B cell (primary cell): ENCODE data around the gene PCDHGA2. TPM values are rescaled to one million over a fixed set of nuclear protein-coding genes. Genes with fewer than 3 reads are reported as not detected.

Source experiments
- ATAC-seq: fragments of 200-7000 bp; cut with Tn5 transposase; one replicate; pipeline ENCODE4 v1.10.0; 2021; ENCODE audit warnings: low read depth, mild to moderate bottlenecking, moderate number of reproducible peaks, moderate library complexity
- CTCF ChIA-PET: fragments of 350-600 bp; sonication (Branson Sonifier 250); formaldehyde crosslinking; loops from one replicate; lab custom pipeline; 2021; ENCODE audit warnings: antibody characterized with exemption, inconsistent platforms; lab: Charles Lee
- POLR2A ChIA-PET: fragments of 350-600 bp; sonication (Branson Sonifier 250); formaldehyde crosslinking; loops from one replicate; lab custom pipeline; 2021; ENCODE audit warnings: antibody characterized with exemption; lab: Charles Lee
- DNase-seq: peaks from one replicate; pipeline ENCODE4 v3.0.0; 2013
- H2AFZ ChIP-seq: 2 replicates; pipeline ENCODE4 v1.6.1; 2012; ENCODE audit warnings: mild to moderate bottlenecking, low read depth, low read length; ENCODE audit not compliant: insufficient read depth, poor library complexity, severe bottlenecking
- H3K27ac ChIP-seq, 2 donors: 1 replicate in 1 of 2; 2 replicates in 1 of 2; pipeline ENCODE4 v1.5.1; 2012 to 2013; ENCODE audit warnings: low read length in 2 of 2, mild to moderate bottlenecking in 2 of 2, moderate library complexity in 1 of 2
- H3K27me3 ChIP-seq, 4 experiments: fragments of 200-600 bp in 1 of 4; sonication (generic) in 1 of 4; replicated peaks in 1 of 4; 1 replicate in 2 of 4; 2 replicates in 2 of 4; pipeline versions ENCODE4 v1.6.1 to v1.7.0; 2013 to 2016; ENCODE audit warnings: low read length in 3 of 4, mild to moderate bottlenecking in 2 of 4, mixed read lengths in 1 of 4, moderate library complexity in 1 of 4; ENCODE audit not compliant: insufficient read depth in 4 of 4, control insufficient read depth in 3 of 4; ENCODE audit errors: control extremely low read depth in 1 of 4
- H3K36me3 ChIP-seq, 2 experiments: replicated peaks in 1 of 2; 1 replicate in 1 of 2; 2 replicates in 1 of 2; pipeline versions ENCODE4 v1.6.1 to v1.7.1; 2013; ENCODE audit warnings: low read length in 1 of 2; ENCODE audit not compliant: insufficient read depth in 2 of 2, control insufficient read depth in 1 of 2; ENCODE audit errors: control extremely low read depth in 1 of 2, extremely low read depth in 1 of 2
- H3K4me1 ChIP-seq, 2 donors: fragments of 200-600 bp in 1 of 2; sonication (generic) in 1 of 2; 1 replicate in 1 of 2; 2 replicates in 1 of 2; pipeline versions ENCODE4 v1.5.1 to v1.6.1; 2013 to 2017; ENCODE audit warnings: low read length in 2 of 2; ENCODE audit not compliant: control insufficient read depth in 2 of 2, insufficient read depth in 2 of 2
- H3K4me2 ChIP-seq: replicated peaks from 2 replicates; pipeline ENCODE3; 2012; ENCODE audit warnings: mild to moderate bottlenecking, low read depth, low read length; ENCODE audit not compliant: poor library complexity, severe bottlenecking
- H3K4me3 ChIP-seq, 5 experiments: fragments of 200-600 bp in 1 of 5; sonication (generic) in 1 of 5; 1 replicate in 3 of 5; 2 replicates in 2 of 5; pipeline versions ENCODE4 v1.5.1 to v1.7.0; 2011 to 2016; ENCODE audit warnings: low read length in 4 of 5, mild to moderate bottlenecking in 4 of 5, low read depth in 2 of 5, control low read depth in 1 of 5, moderate library complexity in 1 of 5; ENCODE audit not compliant: insufficient read depth in 1 of 5; ENCODE audit errors: control extremely low read depth in 1 of 5, extremely low read depth in 1 of 5
- H3K79me2 ChIP-seq: fragments of 200-600 bp; sonication (generic); one replicate; pipeline ENCODE4 v1.6.0; 2016; ENCODE audit warnings: low read length; ENCODE audit not compliant: control insufficient read depth, insufficient read depth
- H3K9ac ChIP-seq: fragments of 200-600 bp; sonication (generic); 2 replicates; pipeline ENCODE4 v1.6.1; 2017; ENCODE audit warnings: mild to moderate bottlenecking, low read length, moderate library complexity
- H3K9me3 ChIP-seq, 3 donors: one replicate each; pipeline versions ENCODE4 v1.6.1 to v1.7.1; 2013; ENCODE audit warnings: low read length in 2 of 3; ENCODE audit not compliant: control insufficient read depth in 2 of 3, insufficient read depth in 1 of 3; ENCODE audit errors: control extremely low read depth in 1 of 3
- H4K20me1 ChIP-seq: 2 replicates; pipeline ENCODE4 v1.6.0; 2012; ENCODE audit warnings: mild to moderate bottlenecking, low read length; ENCODE audit not compliant: insufficient read depth, control insufficient read depth, poor library complexity, severe bottlenecking
- H3K27ac Mint-ChIP-seq: one replicate; pipeline ENCODE4 v1.8.0; 2021; ENCODE audit warnings: mixed read lengths
- H3K27me3 Mint-ChIP-seq: one replicate; pipeline ENCODE4 v1.8.0; 2021; ENCODE audit warnings: mixed read lengths
- H3K4me1 Mint-ChIP-seq: one replicate; pipeline ENCODE4 v1.8.0; 2021; ENCODE audit warnings: mixed read lengths
- H3K4me3 Mint-ChIP-seq: one replicate; pipeline ENCODE4 v1.8.0; 2021; ENCODE audit warnings: mixed read lengths
- H3K9me3 Mint-ChIP-seq: one replicate; pipeline ENCODE4 v1.8.0; 2022; ENCODE audit warnings: mixed read lengths; ENCODE audit not compliant: insufficient read depth
- EZH2 ChIP-seq: IDR thresholded peaks from 2 replicates; pipeline ENCODE4 v1.6.1; 2012; ENCODE audit warnings: borderline replicate concordance, low read depth, mild to moderate bottlenecking, moderate library complexity, low read length; ENCODE audit not compliant: insufficient read depth, poor library complexity, severe bottlenecking
- whole genome bisulfite sequencing: methylation state at CpG from one replicate; pipeline ENCODE4 v1.1.5; 2013; ENCODE audit warnings: missing lambda C conversion rate; ENCODE audit not compliant: insufficient coverage; 5-methylcytosine and 5-hydroxymethylcytosine counted together
- intact Hi-C: fragments of 100-400 bp; cut with micrococcal nuclease; formaldehyde crosslinking; loops from one replicate; pipeline ENCODE4 v1.10.0; 2022
- polyA plus RNA-seq: library from polyadenylated mRNA; depleted of rRNA; stranded (reverse); fragments of >200 nt; gene quantifications from 2 replicates; pipeline ENCODE4 v1.2.3, GENCODE V29; 2012
- total RNA-seq, 2 donors: library from RNA; stranded (reverse); fragments of 120-200 nt in 1 of 2; gene quantifications; 1 replicate in 1 of 2; 2 replicates in 1 of 2; pipeline versions ENCODE4 v1.2.3 to v1.2.4, GENCODE V29; 2013 to 2022
- TF ChIP-seq, protein P1 (sequence below): fragments of 200-600 bp; IDR thresholded peaks from one replicate; pipeline ENCODE4 v1.8.0; 2022; ENCODE audit warnings: antibody characterized with exemption, mild to moderate bottlenecking

Gene PCDHGA2
- total and polyA plus RNA-seq, 2 donors (not counting 1 experiment from before 2014, with no cell fraction given) = 0.07 to 0.09 TPM

DNA sequence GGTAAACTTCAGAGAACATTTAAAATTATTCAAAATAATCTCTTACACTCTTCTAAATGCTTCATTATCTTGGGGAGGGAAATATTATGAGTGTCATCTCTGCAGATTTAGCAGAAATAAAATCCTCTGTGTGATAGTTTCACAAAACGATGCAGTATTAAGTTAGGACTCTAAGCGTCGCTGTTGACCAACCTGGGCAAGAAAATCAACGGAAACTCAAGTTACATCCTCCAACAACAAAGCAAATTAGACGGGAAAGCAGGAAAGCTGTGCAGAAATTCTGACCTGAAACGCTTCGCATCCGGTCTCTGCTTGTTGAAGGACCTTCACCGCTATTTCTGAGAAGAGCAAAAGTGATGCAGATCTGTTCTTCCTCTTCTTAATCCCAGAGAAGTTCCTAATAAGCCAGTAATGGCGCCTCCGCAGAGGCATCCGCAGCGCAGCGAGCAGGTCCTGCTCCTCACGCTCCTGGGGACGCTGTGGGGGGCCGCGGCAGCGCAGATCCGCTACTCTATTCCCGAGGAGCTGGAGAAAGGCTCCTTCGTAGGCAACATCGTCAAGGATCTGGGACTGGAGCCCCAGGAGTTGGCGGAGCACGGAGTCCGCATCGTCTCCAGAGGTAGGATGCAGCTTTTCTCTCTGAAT is 35.2 kb downstream of the PCDHGA2 start, which contains the start of gene PCDHGA6:
PCDHGA6 (plus strand) TSS at position 219 of the 645 bp plus-strand sequence; CDS start at position 412, 193 bp downstream.
- Histone ChIP-seq H3K79me2 (no peaks in the 10 kb centered on the region), H3K9ac (no peak within 1 kb of the TSS), H3K4me1 (peaks cover 0 to 5% of the 10 kb centered on the region in 2 donors), H3K4me2 (peak within 1 kb of the TSS; percentile 14), H2AFZ (peak within 1 kb of the TSS; percentile 38), H3K36me3 (no peaks in the 10 kb centered on the region), H4K20me1 (no peaks in the 10 kb centered on the region), H3K4me3 (peak within 1 kb of the TSS in 1 of 5 experiments; percentile 10), H3K27ac (no peak within 1 kb of the TSS), H3K27me3 (peaks cover 0 to 66% (median 33%) of the 10 kb centered on the region in 4 experiments), H3K9me3 (peaks cover 0 to 65% (median 49%) of the 10 kb centered on the region in 3 donors)
- no peak for TF ChIP-seq EZH2
- TF ChIP-seq, protein P1, sequence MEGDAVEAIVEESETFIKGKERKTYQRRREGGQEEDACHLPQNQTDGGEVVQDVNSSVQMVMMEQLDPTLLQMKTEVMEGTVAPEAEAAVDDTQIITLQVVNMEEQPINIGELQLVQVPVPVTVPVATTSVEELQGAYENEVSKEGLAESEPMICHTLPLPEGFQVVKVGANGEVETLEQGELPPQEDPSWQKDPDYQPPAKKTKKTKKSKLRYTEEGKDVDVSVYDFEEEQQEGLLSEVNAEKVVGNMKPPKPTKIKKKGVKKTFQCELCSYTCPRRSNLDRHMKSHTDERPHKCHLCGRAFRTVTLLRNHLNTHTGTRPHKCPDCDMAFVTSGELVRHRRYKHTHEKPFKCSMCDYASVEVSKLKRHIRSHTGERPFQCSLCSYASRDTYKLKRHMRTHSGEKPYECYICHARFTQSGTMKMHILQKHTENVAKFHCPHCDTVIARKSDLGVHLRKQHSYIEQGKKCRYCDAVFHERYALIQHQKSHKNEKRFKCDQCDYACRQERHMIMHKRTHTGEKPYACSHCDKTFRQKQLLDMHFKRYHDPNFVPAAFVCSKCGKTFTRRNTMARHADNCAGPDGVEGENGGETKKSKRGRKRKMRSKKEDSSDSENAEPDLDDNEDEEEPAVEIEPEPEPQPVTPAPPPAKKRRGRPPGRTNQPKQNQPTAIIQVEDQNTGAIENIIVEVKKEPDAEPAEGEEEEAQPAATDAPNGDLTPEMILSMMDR = peak; percentile 41
- peaks cover 8% of the 10 kb centered on the region for H3K4me1 Mint-ChIP-seq
- H3K9me3 Mint-ChIP-seq = peaks cover 12% of the 10 kb centered on the region
- ATAC-seq (no peak), DNase-seq (no peak)
- POLR2A ChIA-PET = no interaction called here
- H3K27ac Mint-ChIP-seq = no peak within 1 kb of the TSS
- H3K4me3 Mint-ChIP-seq = peak within 1 kb of the TSS; percentile 65
- intact Hi-C loops = no loop called here
- WGBS = 40% methylated on average over 25 of the region's 27 CpGs
- CTCF ChIA-PET = interaction anchor here (0.6 to 2.0 kb wide), 4 partner anchors 34 to 641 kb away, joined by 3 to 5 read pairs (median 4); partner anchors contain the start of gene PCDHGB6
- peaks cover 52% of the 10 kb centered on the region for H3K27me3 Mint-ChIP-seq

DNA sequence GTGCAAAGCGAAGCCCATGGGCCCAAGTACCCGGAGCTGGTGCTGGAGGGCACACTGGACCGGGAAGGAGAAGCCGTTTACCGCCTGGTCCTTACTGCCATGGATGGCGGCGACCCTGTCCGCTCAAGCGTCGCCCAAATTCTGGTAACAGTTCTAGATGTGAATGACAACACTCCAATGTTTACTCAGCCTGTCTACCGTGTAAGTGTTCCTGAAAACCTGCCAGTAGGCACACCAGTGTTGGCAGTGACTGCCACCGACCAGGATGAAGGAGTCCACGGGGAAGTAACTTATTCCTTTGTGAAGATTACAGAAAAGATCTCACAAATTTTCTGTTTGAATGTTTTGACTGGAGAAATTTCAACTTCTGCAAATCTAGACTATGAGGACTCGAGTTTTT is 36.1 kb downstream of the PCDHGA2 start:
- no peak overlapping the region for H3K9ac ChIP-seq
- ChIA-PET CTCF (interaction anchor here (0.6 to 2.0 kb wide), 4 partner anchors 33 to 640 kb away, joined by 3 to 5 read pairs (median 4); partner anchors contain the start of gene PCDHGB6), POLR2A (no interaction called here)
- H3K27ac ChIP-seq = no peak overlapping the region
- H2AFZ ChIP-seq = no peak overlapping the region
- H3K4me3 ChIP-seq = no peak overlapping the region
- no peaks in the 10 kb centered on the region for H4K20me1 ChIP-seq
- Mint-ChIP-seq H3K4me3 (no peak overlapping the region), H3K27me3 (peaks cover 47% of the 10 kb centered on the region), H3K27ac (no peak overlapping the region), H3K4me1 (peaks cover 8% of the 10 kb centered on the region), H3K9me3 (peaks cover 12% of the 10 kb centered on the region)
- no peak for ATAC-seq
- 69% methylated on average over 14 of the region's 14 CpGs for WGBS
- intact Hi-C loops = no loop called here
- DNase-seq = no peak
- H3K9me3 ChIP-seq = peaks cover 0 to 65% (median 49%) of the 10 kb centered on the region in 3 donors
- no peaks in the 10 kb centered on the region for H3K79me2 ChIP-seq
- H3K36me3 ChIP-seq = no peaks in the 10 kb centered on the region
- H3K27me3 ChIP-seq = peaks cover 0 to 63% (median 33%) of the 10 kb centered on the region in 4 experiments
- H3K4me2 ChIP-seq = no peak overlapping the region
- TF ChIP-seq, protein P1 = no peak
- no peak for TF ChIP-seq EZH2
- peaks cover 0 to 5% of the 10 kb centered on the region in 2 donors for H3K4me1 ChIP-seq
